Measurements from ENCODE around the gene ATP8A1. TPM values are rescaled to one million over a fixed set of nuclear protein-coding genes. Genes with fewer than 3 reads are reported as not detected.

The ATP8A1 gene
- total and polyA plus RNA-seq, 2 of the 8 experiments (the other 6 are each of a cell fraction or from before 2014, with no cell fraction given): 3.7 to 14.9 TPM

DNA sequence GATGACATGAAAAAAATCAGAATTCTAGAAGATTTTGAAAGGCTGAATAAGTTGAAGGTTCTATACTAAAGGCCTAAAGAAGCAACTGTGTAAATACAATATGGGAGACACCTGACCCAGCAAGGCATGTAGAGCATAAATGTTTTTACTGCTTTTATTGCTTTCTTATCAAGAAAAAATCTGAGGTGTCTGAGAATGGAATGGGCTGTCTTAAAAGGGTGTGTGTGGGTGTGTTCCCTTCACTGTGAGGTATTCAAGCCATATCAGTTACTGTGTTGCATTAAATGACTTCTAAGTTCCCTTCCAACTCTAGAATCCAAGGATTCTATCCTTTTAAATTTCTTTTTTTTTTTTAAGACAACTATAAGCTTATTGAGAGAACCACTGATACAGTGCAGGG is 15.7 kb downstream of the ATP8A1 start (continued):
- TF ChIP-seq KDM1A (IDR thresholded peaks at IDR 0.05; ENCODE audit: borderline replicate concordance, low read length): no peak
- no peak for TF ChIP-seq SAP30 (IDR thresholded peaks at IDR 0.05; ENCODE audit: insufficient read depth, insufficient replicate concordance, low read length)
- no peak for TF ChIP-seq SRF (IDR thresholded peaks at IDR 0.05; ENCODE audit: low read depth, low read length)
- no peak for TF ChIP-seq RBBP5 (IDR thresholded peaks at IDR 0.05; ENCODE audit: borderline replicate concordance, low read depth, low read length)
